Esophagus muscularis mucosa (tissue), 4 donors: Measurements from ENCODE around the gene SIK1.
"Not testable (repeated sequence)": the region's sequence is repeated elsewhere in the genome, so short reads cannot be mapped to it uniquely, and the experiment has no call there.

Source experiments
- CTCF ChIP-seq, 3 experiments: fragments of 200-600 bp in 2 of 3; fragments of 450-650 bp in 1 of 3; sonication (generic) in 2 of 3; IDR thresholded peaks; one replicate each; pipeline ENCODE4 v1.5.1; 2017 to 2019; ENCODE audit warnings: antibody characterized with exemption in 3 of 3, mild to moderate bottlenecking in 2 of 3, moderate library complexity in 1 of 3
- EP300 ChIP-seq: sonication (generic); formaldehyde crosslinking; IDR thresholded peaks from one replicate; pipeline ENCODE4 v1.6.1; 2017; ENCODE audit warnings: antibody characterized with exemption
- POLR2A ChIP-seq: fragments of 450-650 bp; IDR thresholded peaks from one replicate; pipeline ENCODE4 v1.6.1; 2017; ENCODE audit warnings: antibody characterized with exemption, moderate library complexity, mild to moderate bottlenecking, low read depth

GRCh38 chr21:43399136-43399535 is 27.8 kb downstream of the SIK1 start:
- TF ChIP-seq POLR2A; CTCF (IDR thresholded peaks at IDR 0.05); EP300: not testable (repeated sequence)
